GM12878 (cell line): ENCODE results near the gene C6orf120. TPM values are rescaled to one million over a fixed set of nuclear protein-coding genes. Genes with fewer than 3 reads are reported as not detected.

Experiments
- ATAC-seq: fragments of 200-7000 bp; cut with Tn5 transposase; 3 replicates; pipeline ENCODE4 v1.9.1; 2020; ENCODE audit warnings: mild to moderate bottlenecking, moderate library complexity
- BruUV-seq: library from RNA; stranded (reverse); fragments of 400-500 nt; replicated peaks from 2 replicates; lab custom pipeline; 2021; lab: Mats Ljungman, UMichigan
- CTCF ChIA-PET: fragments of 300-600 bp; sonication (Branson Sonifier 250); formaldehyde crosslinking; extraction: SDS; loops from one replicate; lab custom pipeline; 2021; ENCODE audit warnings: inconsistent platforms; lab: Yijun Ruan, JAX
- POLR2A ChIA-PET: fragments of 350-600 bp; formaldehyde crosslinking; extraction: SDS; loops from one replicate; lab custom pipeline; 2021; ENCODE audit warnings: inconsistent platforms; lab: Charles Lee
- RAD21 ChIA-PET: fragments of 300-600 bp; sonication (Branson Sonifier 250); formaldehyde crosslinking; loops from one replicate; lab custom pipeline; 2023; ENCODE audit warnings: antibody characterized with exemption; ENCODE audit not compliant: unreplicated experiment; lab: Charles Lee
- SMC1A ChIA-PET: fragments of 300-600 bp; sonication (Branson Sonifier 250); formaldehyde crosslinking; loops from one replicate; lab custom pipeline; 2023; ENCODE audit not compliant: unreplicated experiment, uncharacterized antibody; lab: Charles Lee
- DNase-seq: peaks from one replicate; pipeline ENCODE4 v3.0.0-alpha.2; 2011; ENCODE audit warnings: low read depth, low spot score
- FAIRE-seq: peaks from 3 replicates; lab custom pipeline; 2011; peaks lifted over from hg19 to GRCh38; lab: Jason Lieb, UNC
- H2AFZ ChIP-seq: 2 replicates; pipeline ENCODE4 v1.6.0; 2011; ENCODE audit warnings: low read depth, low read length, control low read depth; ENCODE audit not compliant: control insufficient read depth
- H3K27ac ChIP-seq: 2 replicates; pipeline ENCODE4 v1.5.1; 2011; ENCODE audit warnings: control low read depth; ENCODE audit not compliant: control insufficient read depth, insufficient read depth
- H3K27me3 ChIP-seq, 2 experiments: replicated peaks in 1 of 2; 2 replicates each; pipeline versions ENCODE4 v1.6.0 to v1.6.1; 2011; ENCODE audit warnings: low read length in 1 of 2; ENCODE audit not compliant: control insufficient read depth in 2 of 2, insufficient read depth in 2 of 2
- H3K36me3 ChIP-seq, 2 experiments: 2 replicates each; pipeline ENCODE4 v1.5.1; 2011; ENCODE audit warnings: low read length in 1 of 2; ENCODE audit not compliant: control insufficient read depth in 2 of 2, insufficient read depth in 2 of 2
- H3K4me1 ChIP-seq: 2 replicates; pipeline ENCODE4 v1.6.1; 2011; ENCODE audit warnings: mild to moderate bottlenecking, low read length, moderate library complexity, mixed read lengths; ENCODE audit not compliant: control insufficient read depth, insufficient read depth
- H3K4me2 ChIP-seq: 2 replicates; pipeline ENCODE4 v1.6.0; 2011; ENCODE audit warnings: control low read depth; ENCODE audit not compliant: control insufficient read depth, insufficient read depth
- H3K4me3 ChIP-seq: fragments of 200-600 bp; sonication (generic); 2 replicates; pipeline ENCODE4 v1.5.1; 2016
- H3K79me2 ChIP-seq: 2 replicates; pipeline ENCODE4 v1.6.0; 2011; ENCODE audit warnings: low read length; ENCODE audit not compliant: control insufficient read depth, insufficient read depth
- H3K9ac ChIP-seq: 2 replicates; pipeline ENCODE4 v1.8.0; 2011; ENCODE audit warnings: low read length, control low read depth, mixed read lengths; ENCODE audit not compliant: control insufficient read depth, insufficient read depth
- H3K9me3 ChIP-seq: replicated peaks from 3 replicates; pipeline ENCODE4 v1.5.1; 2011; ENCODE audit warnings: mild to moderate bottlenecking, low read length; ENCODE audit not compliant: control insufficient read depth, insufficient read depth
- H4K20me1 ChIP-seq: 2 replicates; pipeline ENCODE4 v1.6.0; 2011; ENCODE audit not compliant: control insufficient read depth, insufficient read depth
- ATF7 ChIP-seq: fragments of 450-650 bp; IDR thresholded peaks from 2 replicates; pipeline ENCODE4 v1.6.1; 2016; ENCODE audit warnings: low read depth, mild to moderate bottlenecking
- CHD2 ChIP-seq: IDR thresholded peaks from 2 replicates; pipeline ENCODE4 v1.6.1; 2011; ENCODE audit warnings: low read depth, low read length, improper control_type of control experiment, borderline replicate concordance
- DPF2 ChIP-seq: fragments of 450-650 bp; IDR thresholded peaks from 2 replicates; pipeline ENCODE4 v1.6.1; 2017; ENCODE audit warnings: mild to moderate bottlenecking
- IRF4 ChIP-seq: IDR thresholded peaks from 2 replicates; pipeline ENCODE4 v1.6.1; 2011; ENCODE audit warnings: low read depth, low read length
- MEF2B ChIP-seq: fragments of 450-650 bp; IDR thresholded peaks from 2 replicates; pipeline ENCODE4 v1.6.1; 2018; ENCODE audit warnings: mild to moderate bottlenecking, moderate library complexity; ENCODE audit not compliant: partially characterized antibody, poor library complexity, severe bottlenecking
- NFYB ChIP-seq: IDR thresholded peaks from 2 replicates; pipeline ENCODE4 v1.6.1; 2011; ENCODE audit warnings: low read depth, mild to moderate bottlenecking, low read length, improper control_type of control experiment, moderate library complexity; ENCODE audit not compliant: insufficient read depth
- POLR2AphosphoS2 ChIP-seq: IDR thresholded peaks from 2 replicates; pipeline ENCODE4 v1.6.1; 2011; ENCODE audit warnings: low read depth, mild to moderate bottlenecking, low read length, improper control_type of control experiment, moderate library complexity
- RAD21 ChIP-seq: IDR thresholded peaks from 2 replicates; pipeline ENCODE4 v1.6.1; 2011; ENCODE audit warnings: mild to moderate bottlenecking, low read depth, low read length, moderate library complexity; ENCODE audit not compliant: insufficient read depth
- SRF ChIP-seq, 2 experiments: IDR thresholded peaks; 2 replicates each; pipeline ENCODE4 v1.6.1; 2011; ENCODE audit warnings: low read depth in 2 of 2, low read length in 2 of 2, mild to moderate bottlenecking in 1 of 2, moderate library complexity in 1 of 2
- SUPT20H ChIP-seq: IDR thresholded peaks from 2 replicates; pipeline ENCODE4 v1.6.1; 2011; ENCODE audit warnings: low read depth, mild to moderate bottlenecking, low read length, moderate library complexity, borderline replicate concordance; ENCODE audit not compliant: control insufficient read depth
- WGBS: methylation state at CpG from one replicate; pipeline ENCODE4 v1.1.6; 2016; ENCODE audit warnings: low lambda C conversion rate; ENCODE audit not compliant: insufficient replicate concordance, insufficient coverage; ENCODE audit errors: missing lambda C conversion rate; 5-methylcytosine and 5-hydroxymethylcytosine counted together
- in situ Hi-C: fragments of 300-500 bp; cut with MboI; formaldehyde crosslinking; loops from 9 replicates; pipeline ENCODE4 v1.14.3; 2018; ENCODE audit warnings: mixed read lengths
- intact Hi-C: fragments of 100-400 bp; cut with micrococcal nuclease; formaldehyde crosslinking; loops from one replicate; pipeline ENCODE4 v1.14.2; 2022; ENCODE audit not compliant: unreplicated experiment
- polyA plus RNA-seq, 11 experiments: library from polyadenylated mRNA; depleted of rRNA in 4 of 11; unstranded in 6 of 11; stranded (reverse) in 5 of 11; fragments of >200 nt; fragmentation: Nextera tagmentation in 4 of 11; fragmentation: Illumina TruSeq in 1 of 11; extraction: Ambion mirVana in 4 of 11; extraction: Trizol in 1 of 11; gene quantifications; 1 replicate in 1 of 11; 2 replicates in 10 of 11; pipeline versions ENCODE4 v1.2.1 to v1.2.3, GENCODE V29; 2011 to 2016; ENCODE audit warnings: inconsistent platforms in 2 of 11, missing spikeins in 2 of 11, low read depth in 1 of 11
- total RNA-seq, 4 experiments: library from RNA; depleted of rRNA in 3 of 4; stranded (reverse); fragments of >200 nt in 3 of 4; fragmentation: Illumina TruSeq in 1 of 4; extraction: Trizol in 1 of 4; gene quantifications; 2 replicates each; pipeline versions ENCODE4 v1.2.1 to v1.2.3, GENCODE V29; 2013 to 2021

The C6orf120 gene
- total and polyA plus RNA-seq, 10 of the 15 experiments (the other 5 are each of a cell fraction or from before 2014, with no cell fraction given) = 3.6 to 23.9 (median 18.2) TPM

GRCh38 chr6:169659820-169660610, 41.9 kb upstream of the C6orf120 start:
- intact Hi-C loops = no loop called here
- no peak for FAIRE-seq
- Histone ChIP-seq H4K20me1 (no peaks in the 10 kb centered on the region), H3K4me1 (no peaks in the 10 kb centered on the region), H3K9me3 (no peaks in the 10 kb centered on the region), H3K4me2 (no peak overlapping the region), H3K27ac (no peak overlapping the region), H2AFZ (no peak overlapping the region), H3K36me3 (peaks cover 3% of the 10 kb centered on the region in 2 experiments; a peak in 2 of 4 replicates), H3K79me2 (no peaks in the 10 kb centered on the region), H3K27me3 (no peaks in the 10 kb centered on the region), H3K9ac (no peak overlapping the region), H3K4me3 (no peak overlapping the region)
- ChIA-PET CTCF (no interaction called here), RAD21 (no interaction called here), SMC1A (no interaction called here), POLR2A (no interaction called here)
- in situ Hi-C loops = no loop called here
- no peak for DNase-seq
- no TSS peak for BruUV-seq
- no peak for ATAC-seq
- 97% methylated on average over 15 of the region's 26 CpGs for WGBS
- TF ChIP-seq POLR2AphosphoS2 (no peak), DPF2 (no peak), MEF2B (no peak), SUPT20H (no peak), IRF4 (no peak)

DNA sequence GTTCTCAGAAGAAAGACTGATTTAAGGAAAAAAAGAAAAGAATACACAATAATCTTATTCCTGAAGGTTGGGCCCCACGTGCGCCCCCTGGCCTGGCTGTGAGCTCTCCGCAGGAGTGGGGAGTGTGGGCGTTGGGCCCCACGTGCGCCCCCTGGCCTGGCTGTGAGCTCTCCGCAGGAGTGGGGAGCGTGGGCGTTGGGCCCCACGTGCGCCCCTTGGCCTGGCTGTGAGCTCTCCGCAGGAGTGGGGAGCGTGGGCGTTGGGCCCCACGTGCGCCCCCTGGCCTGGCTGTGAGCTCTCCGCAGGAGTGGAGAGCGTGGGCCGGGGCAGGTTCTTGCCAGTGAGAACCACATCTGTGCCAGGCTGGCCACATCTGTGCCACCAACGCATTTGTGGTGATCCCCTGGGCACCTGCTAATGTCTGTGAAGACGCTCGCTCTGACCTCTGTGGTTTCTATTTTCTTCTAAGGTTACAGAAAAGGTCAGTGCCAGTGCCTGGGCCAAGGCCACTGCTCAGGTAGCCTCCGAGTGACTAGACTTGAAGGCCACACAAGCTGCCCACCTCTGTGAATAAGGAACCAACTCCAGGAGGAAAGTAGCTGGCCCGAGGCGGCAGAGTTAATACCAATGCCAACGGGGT, 41.1 kb upstream of the C6orf120 start:
- BruUV-seq = no TSS peak
- Histone ChIP-seq H3K9me3 (no peaks in the 10 kb centered on the region), H3K27ac (no peak overlapping the region), H3K79me2 (no peaks in the 10 kb centered on the region), H3K4me2 (no peak overlapping the region), H2AFZ (no peak overlapping the region)
- intact Hi-C loops = no loop called here
- ATAC-seq (no peak), FAIRE-seq (no peak)
- ChIA-PET RAD21 (no interaction called here), POLR2A (no interaction called here)
- TF ChIP-seq SRF (IDR thresholded peaks at IDR 0.05; ENCODE audit: low read depth in 2 of 2, low read length in 2 of 2) = no peak
- TF ChIP-seq NFYB = no peak
- no peak for TF ChIP-seq CHD2
- no peak for TF ChIP-seq ATF7
- no peak for TF ChIP-seq RAD21
- TF ChIP-seq, all 136 proteins: peak for 0
- Histone ChIP-seq H3K9ac (no peak overlapping the region), H3K36me3 (peaks cover 3 to 5% of the 10 kb centered on the region in 2 experiments; a peak in 2 of 4 replicates), H4K20me1 (no peaks in the 10 kb centered on the region), H3K4me1 (no peaks in the 10 kb centered on the region), H3K4me3 (no peak overlapping the region), H3K27me3 (no peaks in the 10 kb centered on the region)
- in situ Hi-C loops = no loop called here
- ChIA-PET CTCF (no interaction called here), SMC1A (no interaction called here)
- no peak for DNase-seq
- 92% methylated on average over 26 of the region's 26 CpGs for WGBS
